NCI-H226 (cell line): ENCODE measurements around the gene CHPF2.

Experiments used
- DNase-seq: peaks from one replicate; pipeline ENCODE4 v3.0.0-alpha.2; 2015

CHPF2 gene

DNA sequence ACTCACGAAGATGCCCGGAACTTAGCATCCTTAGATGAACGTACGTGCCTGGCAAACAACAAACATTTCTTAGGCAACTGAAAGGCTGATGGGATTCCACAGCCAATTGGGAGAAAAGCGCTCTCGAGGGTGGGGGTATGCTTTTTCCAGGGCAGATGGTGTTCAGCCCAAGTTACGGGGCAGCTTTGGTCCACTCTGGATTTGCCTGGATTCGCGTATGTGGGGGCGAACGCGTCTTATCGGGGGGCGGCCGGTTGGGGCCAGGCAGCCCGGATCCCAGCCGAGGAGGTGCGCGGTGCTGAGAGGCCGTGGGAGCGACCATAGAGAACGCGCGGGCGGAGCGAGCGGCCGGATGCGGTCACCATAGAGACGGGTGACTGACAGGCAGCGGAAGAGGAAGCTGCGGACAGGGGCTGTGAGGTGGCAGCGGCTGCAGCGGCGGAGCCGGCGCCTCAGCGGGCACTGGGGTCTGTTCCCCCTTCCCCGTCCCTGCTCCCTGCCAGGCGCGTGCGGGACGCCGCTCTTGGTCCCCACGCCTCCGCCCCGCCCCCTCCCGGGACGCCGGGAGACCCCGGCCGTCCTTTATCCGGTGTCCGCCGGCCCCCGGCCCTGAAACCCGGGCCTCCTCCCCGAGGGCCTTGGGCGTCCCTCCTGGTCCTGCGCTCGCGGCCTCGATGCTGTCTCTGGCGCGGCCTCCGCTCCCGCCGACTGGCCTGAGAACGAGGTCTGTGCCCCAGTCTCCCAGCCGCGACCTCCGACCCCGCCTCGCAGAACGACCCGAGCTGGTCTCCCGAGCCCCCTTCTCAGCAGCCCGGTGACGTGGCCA is at the start of gene CHPF2:
CHPF2 (plus strand) TSS at position 393 of the 826 bp plus-strand sequence. CDS start 1,529 bp downstream, outside the sequence.
- DNase-seq = peak; percentile 88

- DNase-seq = no peak
These were observed 46.3 kb upstream of the CHPF2 start for GRCh38 chr7:151185762-151186639.

DNA sequence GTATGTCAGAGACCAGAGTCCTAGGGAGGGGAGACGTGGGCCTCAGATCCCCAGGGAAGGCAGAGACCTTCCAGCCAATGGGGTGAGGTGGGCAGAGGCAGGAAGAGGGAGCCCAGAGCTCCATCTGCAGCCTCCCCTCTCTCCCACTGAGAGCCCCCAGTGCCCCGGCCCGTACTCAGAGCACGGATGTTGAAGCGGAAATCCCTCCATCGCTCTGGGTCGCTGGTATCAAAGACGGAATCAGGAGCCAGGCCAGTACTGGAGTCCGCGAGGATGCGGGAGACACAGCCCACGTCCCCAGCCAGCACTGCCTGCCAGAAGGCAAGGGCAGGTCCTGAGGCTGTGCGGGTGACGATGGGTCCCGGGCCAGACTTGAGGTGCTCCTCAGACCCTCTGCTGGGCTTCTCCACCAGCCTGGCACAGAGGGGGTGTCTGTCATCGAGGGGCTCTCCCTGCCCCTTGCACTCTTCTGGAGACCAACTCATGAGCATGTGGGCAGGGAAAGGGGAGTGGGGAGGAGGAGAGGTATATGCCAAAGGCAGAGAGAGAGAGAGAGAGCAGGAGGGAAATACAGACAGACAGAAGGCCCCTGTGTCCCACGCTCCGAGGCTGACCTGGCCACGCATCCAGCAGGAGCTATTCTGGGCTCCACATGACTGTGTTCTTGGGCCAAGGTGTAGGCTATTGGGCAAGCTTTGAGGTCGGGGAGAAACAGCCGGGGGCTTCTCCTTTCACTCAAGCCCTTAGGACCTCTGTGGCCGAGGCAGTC is 45.5 kb upstream of the CHPF2 start, which contains the start of gene ASB10:
ASB10 (minus strand) TSS at position 611 of the 769 bp plus-strand sequence; CDS start at position 491, 120 bp downstream.
- no peak for DNase-seq

DNA sequence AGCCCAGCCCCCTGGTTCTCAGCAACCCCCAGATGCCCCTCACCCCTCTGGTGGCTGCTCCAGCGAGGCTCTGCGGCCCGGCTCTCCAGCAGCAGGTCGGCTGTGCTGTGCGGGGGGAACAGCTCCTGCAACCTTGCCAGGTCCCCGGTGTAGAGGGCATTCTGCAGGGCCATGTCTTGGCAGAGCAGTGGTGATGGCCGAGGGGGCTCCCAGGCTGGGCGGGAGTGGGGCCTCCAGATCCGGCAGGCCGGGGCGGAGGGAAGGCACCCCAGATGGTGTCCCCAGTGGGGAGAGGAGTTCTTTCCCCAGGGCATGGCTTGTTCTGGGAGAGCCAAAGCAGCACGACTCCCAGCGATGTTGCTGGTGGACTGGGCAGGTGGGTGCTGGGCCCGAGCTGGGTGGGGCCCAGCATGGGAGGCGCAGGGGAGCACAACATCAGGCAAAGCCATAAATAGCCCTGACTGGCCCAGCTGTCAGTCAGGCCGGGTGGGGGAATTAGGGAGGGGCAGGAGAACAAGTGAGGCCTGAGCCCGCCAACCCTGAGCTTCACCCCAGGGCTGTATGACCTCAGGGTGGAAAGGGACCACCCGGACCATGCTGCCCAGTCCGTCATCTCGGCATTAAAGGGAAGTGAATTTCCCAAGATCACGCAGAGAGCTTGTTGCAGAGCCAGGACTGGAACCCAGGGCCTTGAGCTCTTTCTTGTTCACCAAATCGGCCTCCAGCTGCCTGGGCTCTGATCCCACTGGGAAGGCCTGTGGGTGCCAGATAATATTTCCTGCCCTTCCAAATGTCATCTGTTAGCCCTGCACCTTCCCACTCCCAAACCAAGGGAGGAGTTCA is 44.7 kb upstream of the CHPF2 start:
- DNase-seq = no peak

GRCh38 chr7:151188252-151188542 is 44.1 kb upstream of the CHPF2 start:
- DNase-seq = no peak

DNA sequence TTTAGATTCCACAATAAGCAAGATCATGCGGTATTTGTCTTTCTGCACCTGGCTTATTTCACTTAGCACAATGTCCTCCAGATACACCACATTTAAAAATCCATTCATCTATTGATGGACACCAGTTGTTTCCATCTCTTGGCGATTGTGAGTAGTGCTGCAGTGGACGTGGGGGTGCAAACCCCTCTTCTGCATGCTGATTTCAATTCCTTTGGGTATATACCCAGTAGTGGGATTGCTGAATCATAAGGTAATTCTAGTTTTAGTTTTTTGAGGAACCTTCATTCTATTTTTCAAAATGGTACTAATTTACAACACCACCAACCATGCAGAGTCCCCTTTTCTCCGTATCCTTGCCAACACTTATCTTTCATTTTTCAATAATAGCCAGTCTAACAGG is 43.2 kb upstream of the CHPF2 start:
- DNase-seq = no peak

- DNase-seq = no peak
These were observed 40.7 kb upstream of the CHPF2 start for GRCh38 chr7:151191544-151191943.

- no peak for DNase-seq
These were observed 40.2 kb upstream of the CHPF2 start for GRCh38 chr7:151192002-151192539.

- DNase-seq = no peak
These were observed 38.9 kb upstream of the CHPF2 start for GRCh38 chr7:151193203-151193978.

DNA sequence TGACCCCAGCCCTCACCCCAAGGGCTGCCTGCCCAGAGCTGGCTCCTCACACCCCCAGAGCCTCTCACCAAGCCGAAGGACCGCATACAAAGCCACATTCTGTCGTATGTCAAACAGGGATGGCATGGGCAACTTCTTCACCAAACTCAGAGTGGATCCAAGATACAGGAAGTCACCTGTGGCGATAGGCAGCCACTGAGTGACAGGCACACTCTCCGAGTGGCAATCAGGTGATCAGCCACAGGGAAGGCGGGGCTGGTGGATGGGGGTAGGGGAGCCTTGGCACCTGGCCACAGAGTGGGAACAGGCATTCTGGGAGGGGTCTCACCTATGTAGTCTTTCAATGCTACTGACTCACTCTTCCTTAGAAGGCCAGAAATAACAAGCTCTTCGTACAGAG is 38.1 kb upstream of the CHPF2 start:
- no peak for DNase-seq

- DNase-seq = no peak
These were observed 36.5 kb upstream of the CHPF2 start for GRCh38 chr7:151195616-151196450.

DNA sequence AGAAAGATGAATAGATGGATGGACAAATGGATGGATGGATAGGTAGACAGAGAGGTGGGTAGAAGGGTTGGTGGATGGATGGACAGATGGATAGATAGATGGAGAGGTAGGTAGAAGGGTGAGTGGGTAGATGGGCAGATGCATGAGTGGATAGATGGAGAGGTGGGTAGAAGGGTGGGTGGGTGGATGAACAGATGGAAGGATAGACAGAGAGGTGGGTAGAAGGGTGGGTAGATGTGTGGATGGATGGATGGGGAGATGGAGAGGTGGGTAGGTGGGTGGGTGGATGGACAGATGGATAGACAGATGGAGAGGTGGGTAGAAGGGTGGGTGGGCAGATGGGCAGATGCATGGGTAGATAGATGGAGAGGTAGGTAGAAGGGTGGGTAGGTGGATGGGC is 34.4 kb upstream of the CHPF2 start:
- DNase-seq = no peak

DNA sequence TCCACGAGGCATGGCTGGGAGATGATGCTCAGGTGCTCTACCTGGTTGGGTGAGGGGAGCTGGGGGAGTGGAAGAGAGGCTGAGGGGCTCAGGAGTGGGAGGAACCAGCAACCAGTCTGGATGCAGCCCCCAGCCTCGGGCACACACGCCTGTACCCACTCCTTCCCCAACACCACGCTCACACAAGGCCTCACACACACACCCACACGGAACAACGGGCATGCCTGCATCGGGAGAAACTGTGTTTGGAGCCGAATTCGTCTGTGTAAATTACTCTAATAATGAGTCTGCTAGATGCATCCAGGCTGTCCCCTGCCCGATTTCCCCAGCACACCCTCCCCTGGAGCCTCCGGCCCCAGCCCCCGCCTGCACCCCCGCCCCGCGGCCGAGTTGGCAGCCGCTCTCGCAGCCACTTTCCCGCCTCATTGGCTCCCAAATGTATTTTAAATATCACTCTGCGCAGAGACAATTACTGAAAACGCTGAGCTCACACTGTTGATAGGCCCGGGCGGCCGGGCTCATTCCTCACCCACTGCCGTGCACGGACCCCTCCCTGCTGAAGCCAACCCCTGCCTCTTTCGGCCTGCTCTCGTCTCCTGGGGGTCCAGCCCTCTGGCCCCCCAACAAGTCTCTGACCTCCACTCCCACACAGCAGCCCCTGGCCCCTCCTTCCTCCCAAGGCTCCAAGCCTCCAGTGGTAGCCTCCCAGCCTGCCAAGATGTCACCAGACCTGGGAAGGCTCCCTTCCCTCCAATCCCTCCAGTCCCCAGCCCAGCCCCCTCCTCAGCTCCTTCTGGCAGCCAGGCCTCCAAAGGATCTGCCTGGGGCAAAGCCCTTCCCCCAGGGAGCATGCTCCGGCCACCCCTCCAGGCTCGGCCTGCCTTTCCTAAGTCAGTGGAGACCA is 33.1 kb upstream of the CHPF2 start:
- no peak for DNase-seq

- no peak for DNase-seq
These were observed 30.9 kb upstream of the CHPF2 start for GRCh38 chr7:151201344-151201743.

GRCh38 chr7:151201751-151202150 is 30.5 kb upstream of the CHPF2 start:
- no peak for DNase-seq

DNA sequence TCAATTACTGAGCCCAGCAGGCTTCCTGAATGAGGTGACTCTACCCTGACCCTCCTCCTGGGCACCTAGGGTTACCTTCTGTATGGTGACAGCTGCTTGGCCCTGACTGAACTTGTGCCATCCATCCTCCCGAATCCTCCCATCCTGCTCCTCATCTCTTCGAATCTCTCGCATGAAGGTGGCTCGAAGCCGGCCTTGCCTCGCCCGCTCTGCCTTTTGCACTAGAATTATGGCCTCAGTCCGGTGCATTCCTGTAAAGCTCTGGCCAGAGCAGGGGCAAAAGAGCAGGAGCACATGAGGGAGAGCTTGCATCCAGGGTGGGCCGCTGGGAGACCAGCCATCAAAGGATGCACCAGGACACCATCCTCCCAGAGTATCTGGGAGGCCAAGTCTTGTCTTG is 29.4 kb upstream of the CHPF2 start:
- no peak for DNase-seq

- no peak for DNase-seq
These were observed 27.8 kb upstream of the CHPF2 start for GRCh38 chr7:151204383-151205032.

GRCh38 chr7:151205730-151206129 is 26.6 kb upstream of the CHPF2 start:
- DNase-seq = no peak

GRCh38 chr7:151206914-151207313 is 25.4 kb upstream of the CHPF2 start:
- no peak for DNase-seq
